Smooth muscle cell (in vitro differentiated cells): ENCODE results near the gene TTLL3. TPM values are rescaled to one million over a fixed set of nuclear protein-coding genes. Genes with fewer than 3 reads are reported as not detected.

ENCODE experiments used
- DNase-seq: peaks from one replicate; lab custom pipeline; 2025; ENCODE audit not compliant: unreplicated experiment; lab: John Stamatoyannopoulos, UW
- H2AFZ ChIP-seq: fragments of 200-600 bp; sonication (generic); 2 replicates; pipeline ENCODE4 v1.6.0; 2016; ENCODE audit warnings: antibody characterized with exemption, low read depth, mild to moderate bottlenecking
- H3F3A ChIP-seq: fragments of 200-600 bp; sonication (generic); 2 replicates; pipeline ENCODE4 v1.6.0; 2017; ENCODE audit warnings: antibody characterized with exemption, low read depth
- H3K27ac ChIP-seq: fragments of 200-600 bp; sonication (generic); 2 replicates; pipeline ENCODE4 v1.5.1; 2016; ENCODE audit warnings: low read depth, mild to moderate bottlenecking
- H3K27me3 ChIP-seq: fragments of 200-600 bp; sonication (generic); 2 replicates; pipeline ENCODE4 v1.6.1; 2016; ENCODE audit warnings: low read depth, mild to moderate bottlenecking
- H3K36me3 ChIP-seq: fragments of 200-600 bp; sonication (generic); 2 replicates; pipeline ENCODE4 v1.5.1; 2016; ENCODE audit warnings: low read depth
- H3K4me1 ChIP-seq: fragments of 200-600 bp; sonication (generic); 2 replicates; pipeline ENCODE4 v1.5.1; 2016; ENCODE audit warnings: low read depth
- H3K4me2 ChIP-seq: fragments of 200-600 bp; sonication (generic); 2 replicates; pipeline ENCODE4 v1.6.0; 2016; ENCODE audit warnings: mild to moderate bottlenecking
- H3K4me3 ChIP-seq: fragments of 200-600 bp; sonication (generic); 2 replicates; pipeline ENCODE4 v1.5.1; 2016; ENCODE audit warnings: mild to moderate bottlenecking
- H3K79me2 ChIP-seq: fragments of 200-600 bp; sonication (generic); 2 replicates; pipeline ENCODE4 v1.6.0; 2016; ENCODE audit warnings: low read depth, mild to moderate bottlenecking
- H3K9ac ChIP-seq: fragments of 200-600 bp; sonication (generic); 2 replicates; pipeline ENCODE4 v1.6.0; 2016; ENCODE audit warnings: low read depth
- H3K9me3 ChIP-seq: fragments of 200-600 bp; sonication (generic); replicated peaks from 2 replicates; pipeline ENCODE4 v1.5.1; 2016; ENCODE audit warnings: low read depth
- H4K20me1 ChIP-seq: fragments of 200-600 bp; sonication (generic); 2 replicates; pipeline ENCODE4 v1.6.0; 2016; ENCODE audit warnings: low read depth
- WGBS: methylation state at CpG from one replicate; pipeline ENCODE4 v1.1.7; 2016; ENCODE audit warnings: low lambda C conversion rate; 5-methylcytosine and 5-hydroxymethylcytosine counted together
- polyA plus RNA-seq: library from polyadenylated mRNA; unstranded; fragments of >200 nt; fragmentation: Nextera tagmentation; extraction: Ambion mirVana; gene quantifications from 2 replicates; pipeline ENCODE4 v1.2.1, GENCODE V29; 2016
- total RNA-seq: library from RNA; depleted of rRNA; stranded (reverse); fragments of >200 nt; gene quantifications from 2 replicates; pipeline ENCODE4 v1.2.3, GENCODE V29; 2014
- TF ChIP-seq, protein P1 (sequence below): fragments of 200-600 bp; sonication (generic); IDR thresholded peaks from 2 replicates; pipeline ENCODE4 v1.5.1; 2017; ENCODE audit warnings: borderline replicate concordance, mild to moderate bottlenecking, antibody characterized with exemption; ENCODE audit not compliant: insufficient read depth, poor library complexity, severe bottlenecking

TTLL3 gene
- total and polyA plus RNA-seq, 2 experiments from 2014 or later = 16.4 to 25.6 TPM

DNA sequence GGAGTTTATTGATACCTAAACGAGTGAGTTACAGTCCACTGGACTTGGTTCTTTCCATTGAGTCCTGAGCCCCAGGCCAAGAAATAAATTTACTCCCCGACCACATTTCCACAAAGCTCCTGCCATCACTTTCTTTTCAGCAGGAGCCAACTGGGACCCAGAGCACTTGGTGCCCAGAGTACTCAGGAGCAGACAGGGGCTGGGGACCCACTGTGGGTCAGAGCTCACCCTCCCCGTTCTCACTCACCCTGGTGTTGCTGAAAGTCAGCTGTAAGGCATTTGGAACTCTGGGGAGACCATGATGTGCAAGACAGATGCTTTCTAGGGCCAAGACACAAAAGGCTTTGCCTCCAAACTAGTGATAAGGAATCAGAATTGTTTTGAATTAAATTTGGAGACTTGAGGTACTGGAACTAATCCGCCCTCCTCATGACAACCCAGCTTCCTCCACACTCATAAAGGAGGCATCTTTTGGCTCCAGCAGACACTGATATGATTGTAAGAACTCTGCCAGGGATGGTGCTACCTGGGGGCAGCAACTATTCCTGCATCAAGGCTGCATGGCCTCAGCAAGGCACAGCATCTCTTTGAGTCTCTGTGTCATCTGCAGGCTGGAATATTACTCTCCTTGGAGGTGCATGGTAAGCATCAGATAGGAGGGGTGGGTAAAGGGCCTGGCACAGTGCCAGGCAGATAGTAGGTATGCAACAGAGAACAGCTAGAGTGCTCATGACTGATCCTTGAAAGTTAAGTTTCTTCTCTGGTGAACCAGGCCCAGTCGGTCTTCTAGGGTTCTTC lies 33.0 kb upstream of the TTLL3 start:
- no peak overlapping the region for H2AFZ ChIP-seq
- no peak overlapping the region for H3K9ac ChIP-seq
- TF ChIP-seq, protein P1, sequence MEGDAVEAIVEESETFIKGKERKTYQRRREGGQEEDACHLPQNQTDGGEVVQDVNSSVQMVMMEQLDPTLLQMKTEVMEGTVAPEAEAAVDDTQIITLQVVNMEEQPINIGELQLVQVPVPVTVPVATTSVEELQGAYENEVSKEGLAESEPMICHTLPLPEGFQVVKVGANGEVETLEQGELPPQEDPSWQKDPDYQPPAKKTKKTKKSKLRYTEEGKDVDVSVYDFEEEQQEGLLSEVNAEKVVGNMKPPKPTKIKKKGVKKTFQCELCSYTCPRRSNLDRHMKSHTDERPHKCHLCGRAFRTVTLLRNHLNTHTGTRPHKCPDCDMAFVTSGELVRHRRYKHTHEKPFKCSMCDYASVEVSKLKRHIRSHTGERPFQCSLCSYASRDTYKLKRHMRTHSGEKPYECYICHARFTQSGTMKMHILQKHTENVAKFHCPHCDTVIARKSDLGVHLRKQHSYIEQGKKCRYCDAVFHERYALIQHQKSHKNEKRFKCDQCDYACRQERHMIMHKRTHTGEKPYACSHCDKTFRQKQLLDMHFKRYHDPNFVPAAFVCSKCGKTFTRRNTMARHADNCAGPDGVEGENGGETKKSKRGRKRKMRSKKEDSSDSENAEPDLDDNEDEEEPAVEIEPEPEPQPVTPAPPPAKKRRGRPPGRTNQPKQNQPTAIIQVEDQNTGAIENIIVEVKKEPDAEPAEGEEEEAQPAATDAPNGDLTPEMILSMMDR = no peak
- 85% methylated on average over 5 of the region's 5 CpGs for WGBS
- H3K27ac ChIP-seq = no peak overlapping the region
- no peaks in the 10 kb centered on the region for H3F3A ChIP-seq
- DNase-seq = no peak
- H4K20me1 ChIP-seq = peaks cover 7% of the 10 kb centered on the region
- H3K9me3 ChIP-seq = no peaks in the 10 kb centered on the region
- H3K4me2 ChIP-seq = no peak overlapping the region
- no peaks in the 10 kb centered on the region for H3K4me1 ChIP-seq
- H3K4me3 ChIP-seq = no peak overlapping the region
- no peaks in the 10 kb centered on the region for H3K27me3 ChIP-seq
- H3K79me2 ChIP-seq = no peaks in the 10 kb centered on the region
- no peaks in the 10 kb centered on the region for H3K36me3 ChIP-seq

DNA sequence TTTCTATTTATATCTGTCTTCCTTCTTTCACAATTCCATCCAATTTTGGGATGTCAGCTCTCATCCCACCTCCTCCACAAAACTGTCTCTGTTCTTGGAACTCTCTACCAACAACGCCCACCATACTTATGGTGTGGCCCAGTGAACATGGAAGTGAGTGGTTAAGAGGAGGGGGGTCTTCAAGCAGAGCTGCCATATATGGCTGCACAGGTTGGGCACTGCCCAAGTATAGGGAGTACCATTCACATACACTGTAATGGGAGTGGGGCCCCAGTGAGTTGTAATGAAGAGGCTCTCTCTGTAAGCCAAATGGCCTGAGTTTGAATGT lies 32.4 kb upstream of the TTLL3 start:
- DNase-seq = no peak

DNA sequence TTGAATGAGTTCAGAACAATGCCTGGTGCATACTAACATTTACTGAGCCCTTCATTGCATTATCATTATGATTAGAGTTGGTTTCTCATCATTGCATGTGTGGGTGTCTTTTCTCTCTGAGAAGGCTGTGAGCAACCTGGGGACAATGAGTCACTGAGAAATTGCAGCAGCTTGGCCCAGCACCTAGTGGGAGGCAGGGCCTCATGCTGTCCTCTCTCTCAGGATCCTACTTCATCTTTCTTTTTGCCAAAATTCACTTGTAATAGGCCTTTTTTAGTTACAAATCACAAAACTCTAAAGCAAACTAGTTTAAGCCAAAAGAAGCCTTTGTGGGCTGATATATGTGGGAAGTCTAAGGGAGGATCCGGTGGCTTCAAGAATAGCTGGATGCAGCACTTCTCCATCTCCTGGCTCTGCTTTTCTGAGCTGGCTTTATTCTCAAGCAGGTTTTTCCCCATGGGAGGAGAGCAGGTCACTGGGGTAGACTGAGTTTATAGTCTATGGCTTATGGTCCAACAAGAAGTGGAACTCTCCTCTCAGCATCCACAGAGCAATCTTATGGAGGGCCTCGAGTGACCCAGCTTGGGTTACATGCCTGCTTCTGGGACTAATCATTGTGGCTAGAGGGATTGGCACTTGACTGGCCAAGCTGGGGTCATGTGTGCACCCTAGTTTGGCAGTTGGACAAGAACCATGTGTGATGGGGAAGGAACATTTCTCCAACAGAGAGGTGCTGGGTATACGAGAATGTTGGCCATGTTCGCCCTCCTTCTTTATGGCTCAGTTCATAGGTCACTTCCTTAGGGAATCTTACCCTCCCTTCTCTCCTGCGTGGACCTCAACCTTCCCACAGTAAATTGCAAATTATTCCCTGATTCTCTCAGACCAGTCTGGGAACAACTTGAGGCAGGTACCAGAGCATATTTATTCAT lies 31.7 kb upstream of the TTLL3 start:
- Histone ChIP-seq H3K79me2 (no peaks in the 10 kb centered on the region), H3K4me3 (no peak overlapping the region), H3K27me3 (no peaks in the 10 kb centered on the region), H3K36me3 (no peaks in the 10 kb centered on the region), H3K9me3 (no peaks in the 10 kb centered on the region), H3K4me2 (no peak overlapping the region), H4K20me1 (peaks cover 7% of the 10 kb centered on the region), H3F3A (no peaks in the 10 kb centered on the region), H2AFZ (no peak overlapping the region), H3K9ac (no peak overlapping the region), H3K4me1 (no peaks in the 10 kb centered on the region), H3K27ac (peak overlapping the region; percentile 17)
- TF ChIP-seq, protein P1 = no peak
- DNase-seq = no peak
- WGBS = 96% methylated on average over 5 of the region's 5 CpGs

More for the DNA sequence above, 32.4 kb upstream of the TTLL3 start:
- no peaks in the 10 kb centered on the region for H3K36me3 ChIP-seq
- no peak overlapping the region for H3K9ac ChIP-seq
- H3F3A ChIP-seq = no peaks in the 10 kb centered on the region
- 94% methylated on average over 1 of the region's 1 CpG for WGBS
- H4K20me1 ChIP-seq = peaks cover 7% of the 10 kb centered on the region
- TF ChIP-seq, protein P1 = no peak
- H3K9me3 ChIP-seq = no peaks in the 10 kb centered on the region
- no peak overlapping the region for H3K4me3 ChIP-seq
- H3K4me2 ChIP-seq = no peak overlapping the region
- no peak overlapping the region for H2AFZ ChIP-seq
- H3K27ac ChIP-seq = no peak overlapping the region
- no peaks in the 10 kb centered on the region for H3K79me2 ChIP-seq
- H3K4me1 ChIP-seq = no peaks in the 10 kb centered on the region
- no peaks in the 10 kb centered on the region for H3K27me3 ChIP-seq
